Large intestine (tissue), 3 donors: ENCODE measurements around the gene SLC8B1. TPM values are rescaled to one million over a fixed set of nuclear protein-coding genes. Genes with fewer than 3 reads are reported as not detected.
A peak's percentile ranks its signal among the peaks of the same experiment; 100 is the strongest.

Source experiments
- DNase-seq, 2 donors: peaks; one replicate each; pipeline versions ENCODE4 v3.0.0 to v3.0.0-alpha.2; 2013
- H3K27ac ChIP-seq: one replicate; pipeline ENCODE4 v1.5.1; 2013; ENCODE audit warnings: low read length
- H3K27me3 ChIP-seq: 2 replicates; pipeline ENCODE4 v1.6.1; 2013; ENCODE audit warnings: low read length; ENCODE audit not compliant: control insufficient read depth, insufficient read depth
- H3K36me3 ChIP-seq: 2 replicates; pipeline ENCODE4 v1.6.1; 2013; ENCODE audit warnings: low read length; ENCODE audit not compliant: control insufficient read depth, insufficient read depth
- H3K4me1 ChIP-seq: one replicate; pipeline ENCODE4 v1.6.1; 2013; ENCODE audit warnings: low read length; ENCODE audit not compliant: control insufficient read depth, insufficient read depth
- H3K4me3 ChIP-seq: one replicate; pipeline ENCODE4 v1.5.1; 2013; ENCODE audit warnings: low read length
- H3K9me3 ChIP-seq: one replicate; pipeline ENCODE4 v1.6.1; 2013; ENCODE audit warnings: mild to moderate bottlenecking, low read depth, low read length, moderate library complexity; ENCODE audit not compliant: control insufficient read depth
- WGBS: methylation state at CpG from one replicate; pipeline ENCODE4 v1.1.5; 2013; ENCODE audit warnings: low lambda C conversion rate; ENCODE audit not compliant: insufficient coverage; 5-methylcytosine and 5-hydroxymethylcytosine counted together
- polyA plus RNA-seq: library from polyadenylated mRNA; unstranded; fragments of 120-200 nt; gene quantifications from one replicate; pipeline ENCODE4 v1.2.1, GENCODE V29; 2013

Gene SLC8B1
- polyA plus RNA-seq, 1 donor, result 18.1 TPM

DNA sequence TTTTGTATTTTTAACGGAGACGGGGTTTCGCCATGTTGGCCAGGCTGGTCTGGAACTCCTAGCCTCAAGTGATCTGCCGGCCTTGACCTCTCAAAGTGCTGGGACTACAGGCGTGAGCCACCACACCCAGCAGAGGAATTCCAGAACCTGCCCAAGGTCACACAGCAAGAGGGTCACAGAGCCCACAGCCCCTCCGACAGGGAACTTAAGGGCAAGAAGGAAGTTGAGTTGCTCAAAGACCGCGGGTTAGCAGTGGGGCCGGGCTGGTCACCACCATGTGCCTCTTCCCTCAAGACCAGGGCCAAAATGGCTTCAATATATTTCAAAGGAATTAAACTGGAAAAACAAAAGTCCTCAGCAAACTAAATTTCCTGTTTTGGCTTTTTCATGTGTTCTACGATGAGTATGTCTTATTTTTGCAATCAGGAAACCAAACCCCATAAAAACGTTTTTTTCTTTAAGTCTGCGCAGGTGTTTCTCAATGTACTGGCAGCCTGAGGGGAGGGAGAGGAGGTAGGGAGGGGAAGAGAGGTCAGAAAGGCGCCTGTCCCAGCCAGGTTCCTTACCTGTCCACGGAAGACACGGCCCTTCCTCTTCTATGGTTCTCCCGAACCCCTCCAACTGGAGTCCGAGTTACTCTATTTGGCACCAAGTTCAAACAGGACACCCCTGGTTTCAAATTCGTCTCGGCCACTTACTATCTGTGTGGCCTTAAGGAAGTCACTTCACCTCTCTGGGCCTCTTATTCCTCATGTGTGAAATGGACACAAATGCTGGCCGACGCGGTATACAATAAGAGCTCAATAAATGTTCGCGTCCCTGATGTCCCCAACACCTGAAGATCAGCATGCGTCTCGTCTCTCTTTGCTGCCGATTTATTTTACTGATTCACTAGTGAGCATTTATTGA is 778 bp downstream of the SLC8B1 start:
- 28% methylated on average over 6 of the region's 27 CpGs for WGBS
- Histone ChIP-seq H3K36me3 (peaks cover 25% of the 10 kb centered on the region), H3K27me3 (no peaks in the 10 kb centered on the region), H3K4me3 (peak overlapping the region; percentile 67), H3K4me1 (peaks cover 8% of the 10 kb centered on the region), H3K9me3 (no peaks in the 10 kb centered on the region), H3K27ac (peak overlapping the region; percentile 59)
- peak; percentile 23 to 63 for DNase-seq

DNA sequence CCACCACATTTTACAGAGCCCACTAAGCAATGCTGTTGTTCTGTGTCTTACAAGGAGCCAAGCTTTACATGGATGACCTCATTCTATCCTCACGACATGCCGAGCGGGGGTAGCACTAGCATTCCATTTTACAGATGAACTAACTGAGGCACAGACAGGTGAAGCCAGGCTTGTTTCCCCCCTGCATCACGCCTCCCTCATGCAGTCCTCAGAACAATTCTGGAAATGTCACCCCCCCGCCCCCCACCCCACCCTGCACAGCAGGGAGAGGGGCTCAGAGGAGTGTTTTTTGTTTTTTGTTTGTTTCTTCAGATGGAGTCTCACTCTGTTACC is 1.5 kb downstream of the SLC8B1 start:
- no CpG with 5 or more reads among the region's 5 CpGs for WGBS
- no peaks in the 10 kb centered on the region for H3K9me3 ChIP-seq
- H3K36me3 ChIP-seq, result peaks cover 30% of the 10 kb centered on the region
- no peak for DNase-seq
- no peak overlapping the region for H3K27ac ChIP-seq
- no peak overlapping the region for H3K4me3 ChIP-seq
- H3K4me1 ChIP-seq, result peaks cover 8% of the 10 kb centered on the region
- H3K27me3 ChIP-seq, result no peaks in the 10 kb centered on the region

DNA sequence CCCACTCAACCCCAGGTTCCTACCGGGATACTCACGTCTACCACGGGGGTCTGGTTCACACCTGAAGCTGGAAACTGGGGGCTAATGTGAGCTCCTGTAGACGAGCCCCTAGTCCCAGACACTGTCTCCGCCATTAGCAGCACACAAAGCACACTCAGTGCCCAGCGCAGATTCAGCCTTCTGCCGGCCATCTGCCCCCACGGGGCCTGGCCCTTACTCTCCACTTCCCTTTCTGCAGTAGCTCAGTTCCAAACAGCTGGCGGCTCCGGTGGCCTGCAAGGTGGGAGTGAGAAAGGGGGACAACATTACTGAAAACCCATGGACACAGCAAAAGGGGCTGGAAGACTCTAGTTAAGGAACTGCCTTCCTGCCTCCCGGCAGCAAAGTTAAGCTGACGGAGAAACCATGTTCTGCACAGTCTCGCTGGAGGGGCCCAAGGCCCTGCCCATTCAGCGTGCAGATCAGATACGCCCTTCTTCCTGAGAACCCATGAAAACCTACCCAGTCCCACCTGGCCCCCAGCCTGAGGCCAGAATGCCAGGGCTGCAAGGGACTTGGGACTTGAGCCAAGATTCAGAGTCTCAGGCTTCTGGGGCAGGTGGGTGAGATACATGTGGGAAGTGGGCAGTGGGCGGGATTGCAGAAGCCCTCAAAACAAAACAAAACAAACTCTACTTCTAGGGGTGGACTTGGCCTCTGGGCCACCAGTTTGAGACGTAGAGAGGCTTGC is 2.1 kb downstream of the SLC8B1 start:
- DNase-seq, result no peak
- WGBS, result no CpG with 5 or more reads among the region's 17 CpGs
- H3K4me3 ChIP-seq, result no peak overlapping the region

DNA sequence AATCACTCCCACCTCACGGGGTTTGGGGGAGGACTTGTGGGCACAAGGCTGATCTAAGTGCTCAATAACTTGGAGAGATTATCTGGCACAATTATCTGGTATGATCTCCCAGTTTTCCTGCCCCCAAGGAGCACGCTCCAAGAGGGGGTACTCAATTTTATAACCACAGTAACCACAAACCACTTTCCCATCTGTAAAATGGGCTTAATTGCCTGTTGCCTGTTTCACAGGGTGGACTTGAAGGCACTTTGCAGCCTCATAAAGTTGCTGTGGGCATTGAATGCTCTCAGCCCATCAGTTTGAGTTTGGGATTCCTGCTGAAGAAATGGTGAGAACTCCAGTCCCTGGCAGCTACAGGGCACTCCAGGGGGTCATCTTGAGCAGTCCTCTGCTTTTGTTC is 4.4 kb downstream of the SLC8B1 start:
- Histone ChIP-seq H3K36me3 (peaks cover 35% of the 10 kb centered on the region), H3K27me3 (no peaks in the 10 kb centered on the region), H3K4me1 (peaks cover 8% of the 10 kb centered on the region), H3K4me3 (no peak overlapping the region), H3K9me3 (no peaks in the 10 kb centered on the region), H3K27ac (no peak overlapping the region)
- no CpG with 5 or more reads among the region's 2 CpGs for WGBS
- no peak for DNase-seq

More for the DNA sequence above, 2.1 kb downstream of the SLC8B1 start:
- peaks cover 8% of the 10 kb centered on the region for H3K4me1 ChIP-seq
- no peaks in the 10 kb centered on the region for H3K27me3 ChIP-seq
- no peaks in the 10 kb centered on the region for H3K9me3 ChIP-seq
- H3K27ac ChIP-seq, result no peak overlapping the region
- peaks cover 33% of the 10 kb centered on the region for H3K36me3 ChIP-seq

DNA sequence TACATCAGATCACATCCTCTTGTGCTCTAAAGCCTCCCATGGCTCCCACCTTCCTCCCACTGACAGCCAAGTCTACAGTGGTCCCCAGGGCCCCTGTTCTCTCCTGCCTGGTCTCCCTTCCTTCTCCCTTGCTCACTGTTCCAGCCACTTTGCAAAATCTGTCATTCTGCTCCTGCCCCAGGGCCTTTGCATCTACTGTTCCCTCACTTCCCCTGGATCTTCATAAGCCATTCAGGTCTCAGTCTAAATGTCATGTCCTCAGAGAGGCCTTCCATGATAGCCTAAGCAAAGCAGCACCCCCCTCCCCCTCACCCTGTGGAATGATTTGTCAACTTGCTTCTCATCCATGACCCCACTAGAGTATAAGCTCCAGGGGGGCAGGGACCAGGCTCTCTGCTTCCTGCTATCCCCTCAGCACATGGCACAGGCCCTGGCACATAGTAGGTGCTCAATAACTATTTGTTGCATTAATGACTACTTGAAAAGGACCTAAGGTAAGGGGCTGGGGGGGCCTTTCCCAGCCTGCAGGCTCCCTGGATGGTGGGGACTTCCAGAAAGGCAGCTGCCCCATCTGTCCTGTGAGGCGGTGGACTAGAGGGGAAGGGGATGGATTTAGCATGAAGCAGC is 5.0 kb downstream of the SLC8B1 start:
- H3K9me3 ChIP-seq, result no peaks in the 10 kb centered on the region
- H3K27me3 ChIP-seq, result no peaks in the 10 kb centered on the region
- no CpG with 5 or more reads among the region's 1 CpG for WGBS
- no peak overlapping the region for H3K27ac ChIP-seq
- H3K4me3 ChIP-seq, result no peak overlapping the region
- peaks cover 35% of the 10 kb centered on the region for H3K36me3 ChIP-seq
- DNase-seq, result no peak
- H3K4me1 ChIP-seq, result peaks cover 6% of the 10 kb centered on the region

DNA sequence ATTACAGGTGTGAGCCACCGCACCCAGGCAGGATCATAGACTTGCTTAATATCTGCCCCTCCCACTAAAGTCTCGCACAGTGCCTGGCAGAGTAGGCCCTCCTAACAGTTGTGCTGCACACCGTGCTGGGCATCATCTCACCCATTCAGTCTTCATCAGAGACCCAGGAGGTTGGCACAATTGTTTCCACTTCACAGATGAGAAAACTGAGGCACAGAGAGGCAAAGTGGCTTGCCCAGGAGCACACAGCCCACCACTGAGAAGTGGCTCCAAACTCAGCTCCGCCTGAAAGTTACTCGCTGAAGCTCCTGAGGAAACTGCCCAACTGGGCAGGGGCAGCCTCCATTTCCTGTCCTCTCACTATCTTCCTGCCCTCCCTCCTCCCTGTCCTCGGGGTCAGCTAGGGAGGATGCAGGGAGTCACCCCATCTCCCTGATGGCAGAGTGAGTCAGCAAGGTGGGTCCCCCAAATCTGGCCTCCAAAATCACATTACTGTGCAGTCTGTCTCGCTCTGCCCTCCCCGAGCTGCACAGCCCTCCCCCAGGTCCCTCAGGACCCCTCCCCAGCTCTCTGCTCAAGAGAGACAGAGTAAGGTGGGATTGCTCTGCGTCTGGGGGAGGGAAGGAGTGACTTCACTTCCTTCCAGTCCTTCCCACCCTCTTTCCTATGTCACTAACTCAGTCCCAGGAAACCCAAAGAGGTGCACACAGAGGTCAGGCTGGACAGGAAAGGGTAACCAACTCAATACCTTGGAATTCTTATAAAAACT is 5.7 kb downstream of the SLC8B1 start:
- Histone ChIP-seq H3K4me3 (no peak overlapping the region), H3K4me1 (peaks cover 6% of the 10 kb centered on the region), H3K27me3 (no peaks in the 10 kb centered on the region), H3K36me3 (peaks cover 35% of the 10 kb centered on the region), H3K9me3 (no peaks in the 10 kb centered on the region), H3K27ac (no peak overlapping the region)
- no peak for DNase-seq
- no CpG with 5 or more reads among the region's 9 CpGs for WGBS

DNA sequence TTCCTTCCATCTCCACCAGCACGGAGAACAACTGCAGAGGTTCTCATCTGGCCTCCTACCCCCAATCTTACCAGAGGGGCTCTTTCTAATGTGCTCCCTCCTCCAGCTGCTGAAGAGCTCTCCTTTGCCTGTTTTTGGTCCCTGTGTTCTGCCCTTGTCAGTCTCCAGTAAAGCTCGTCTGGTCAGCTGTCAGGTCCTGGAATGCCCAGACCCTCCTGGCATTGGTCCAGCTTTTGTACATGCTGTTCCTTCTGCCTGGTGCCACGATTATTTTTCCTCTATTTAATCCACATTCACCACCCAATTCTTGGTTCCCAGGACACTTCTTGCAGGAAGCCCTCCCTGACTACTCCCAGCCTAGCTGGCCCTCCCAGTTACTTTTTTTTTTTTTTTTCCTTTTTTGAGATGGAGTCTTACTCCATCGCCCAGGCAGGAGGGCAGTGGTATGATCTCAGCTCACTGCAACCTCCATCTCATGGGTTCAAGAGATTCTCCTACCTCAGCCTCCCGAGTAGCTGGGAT is 6.5 kb downstream of the SLC8B1 start:
- DNase-seq, result no peak
- H3K27ac ChIP-seq, result no peak overlapping the region
- H3K27me3 ChIP-seq, result no peaks in the 10 kb centered on the region
- no peaks in the 10 kb centered on the region for H3K9me3 ChIP-seq
- no CpG with 5 or more reads among the region's 5 CpGs for whole genome bisulfite sequencing
- no peak overlapping the region for H3K4me3 ChIP-seq
- H3K36me3 ChIP-seq, result peaks cover 35% of the 10 kb centered on the region
- peaks cover 5% of the 10 kb centered on the region for H3K4me1 ChIP-seq

DNA sequence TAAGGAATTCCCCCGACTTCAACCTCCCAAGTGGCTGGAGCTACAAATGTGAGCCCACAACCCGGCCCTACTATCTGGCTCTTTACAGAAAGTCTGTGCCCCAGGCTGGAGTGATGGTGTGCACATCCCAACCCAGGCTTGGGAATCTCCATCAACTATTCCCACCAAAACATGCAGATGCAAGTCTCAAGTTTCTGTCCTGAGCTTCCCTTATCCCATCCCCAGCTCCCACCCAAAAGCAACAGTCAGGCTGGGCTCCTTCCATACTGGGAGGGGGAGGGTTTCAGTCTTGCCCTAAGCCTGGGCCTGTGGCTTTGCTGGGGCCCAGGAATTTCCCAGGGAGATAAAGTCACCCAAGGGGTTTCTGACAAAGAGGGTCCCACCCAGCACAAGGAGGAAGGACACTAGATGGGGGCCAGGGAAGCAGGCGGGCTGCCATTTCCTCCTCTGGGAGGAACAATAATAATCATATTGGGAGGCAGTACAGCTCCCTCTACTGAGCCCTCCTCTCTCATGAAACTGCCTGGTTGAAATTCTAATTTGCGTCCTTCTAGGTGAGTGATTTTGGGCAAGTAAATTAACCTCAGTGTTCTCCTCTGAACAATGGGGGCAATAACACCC is 8.0 kb downstream of the SLC8B1 start:
- no peaks in the 10 kb centered on the region for H3K4me1 ChIP-seq
- H3K36me3 ChIP-seq, result peaks cover 41% of the 10 kb centered on the region
- 80% methylated on average over 1 of the region's 4 CpGs for WGBS
- no peaks in the 10 kb centered on the region for H3K27me3 ChIP-seq
- H3K9me3 ChIP-seq, result no peaks in the 10 kb centered on the region
- no peak overlapping the region for H3K4me3 ChIP-seq
- no peak for DNase-seq
- H3K27ac ChIP-seq, result no peak overlapping the region

DNA sequence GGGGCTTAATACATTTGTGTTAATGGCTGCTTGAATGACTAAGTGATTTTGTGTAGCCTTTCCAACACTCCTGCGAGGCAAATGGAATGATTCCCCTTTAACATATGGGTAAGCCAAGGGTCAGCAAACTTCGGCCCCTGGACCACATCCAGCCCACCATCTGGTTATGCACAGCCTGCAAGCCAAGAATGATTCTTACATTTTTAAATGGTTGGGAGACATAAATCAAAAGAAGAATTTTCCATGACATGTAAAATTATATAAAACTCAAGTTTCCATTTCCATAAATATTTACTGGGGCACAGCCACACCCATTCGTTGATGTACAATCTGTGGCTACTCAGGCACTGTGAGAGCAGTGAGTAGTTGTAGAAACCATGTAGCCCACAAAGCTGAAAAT is 9.0 kb downstream of the SLC8B1 start:
- no peak for DNase-seq
- H3K4me1 ChIP-seq, result no peaks in the 10 kb centered on the region
- peaks cover 41% of the 10 kb centered on the region for H3K36me3 ChIP-seq
- 83% methylated on average over 1 of the region's 3 CpGs for WGBS
- no peak overlapping the region for H3K27ac ChIP-seq
- no peaks in the 10 kb centered on the region for H3K27me3 ChIP-seq
- no peak overlapping the region for H3K4me3 ChIP-seq
- H3K9me3 ChIP-seq, result no peaks in the 10 kb centered on the region
